GM18870 (cell line): Measurements from ENCODE around the gene WDR4.
A peak's percentile ranks its signal among the peaks of the same experiment; 100 is the strongest.
"Not testable (repeated sequence)": the region's sequence is repeated elsewhere in the genome, so short reads cannot be mapped to it uniquely, and the experiment has no call there.

Source experiments
- ATAC-seq: cut with Tn5 transposase; IDR thresholded peaks from one replicate; pipeline ENCODE4 v1.9.1; 2021; ENCODE audit warnings: moderate library complexity; ENCODE audit not compliant: unreplicated experiment

The WDR4 gene

GRCh38 chr21:42878678-42878992 is 704 bp downstream of the WDR4 start:
- peak; percentile 25 for ATAC-seq

GRCh38 chr21:42875811-42876210 is 3.5 kb downstream of the WDR4 start:
- ATAC-seq: not testable (repeated sequence)

GRCh38 chr21:42873096-42873495 is 6.2 kb downstream of the WDR4 start:
- ATAC-seq: no peak

DNA sequence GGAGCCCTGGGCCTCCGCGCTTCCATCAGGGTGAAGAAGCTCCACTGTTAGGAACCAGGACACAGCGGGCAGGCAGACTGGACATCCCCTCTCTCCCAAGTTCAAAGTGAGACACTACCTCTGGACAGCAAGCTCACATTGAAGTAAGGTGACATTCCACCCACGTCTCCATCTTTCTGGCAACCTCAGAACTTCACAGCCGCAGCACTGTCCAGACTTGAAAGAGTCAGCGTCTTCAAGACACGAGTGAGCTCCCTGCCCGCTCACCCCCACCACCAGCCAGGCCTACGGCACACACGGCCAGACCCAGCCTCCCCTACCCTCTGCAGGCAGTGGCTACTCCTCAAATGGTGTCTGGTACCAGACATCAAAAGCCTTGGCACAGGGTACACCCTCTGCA is 11.1 kb downstream of the WDR4 start:
- no peak for ATAC-seq

DNA sequence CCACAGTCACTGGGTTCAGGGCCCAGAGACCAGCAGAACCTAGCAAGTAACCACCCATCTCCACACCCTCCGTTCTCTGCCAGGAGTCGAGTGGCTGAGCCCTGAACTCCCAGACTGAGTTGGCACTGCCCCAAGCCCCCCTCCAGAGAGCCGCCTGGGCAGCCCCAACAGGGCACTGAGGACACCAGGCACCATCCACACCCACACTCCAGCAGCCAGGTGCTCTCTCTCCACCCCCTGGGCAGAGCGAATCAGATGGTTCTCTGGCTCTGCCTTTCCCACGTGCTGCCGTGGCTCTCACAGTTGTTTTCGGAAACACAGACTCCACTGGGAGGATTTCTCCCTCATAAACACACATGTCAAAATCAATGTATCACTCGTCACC is 13.6 kb downstream of the WDR4 start:
- ATAC-seq: no peak

DNA sequence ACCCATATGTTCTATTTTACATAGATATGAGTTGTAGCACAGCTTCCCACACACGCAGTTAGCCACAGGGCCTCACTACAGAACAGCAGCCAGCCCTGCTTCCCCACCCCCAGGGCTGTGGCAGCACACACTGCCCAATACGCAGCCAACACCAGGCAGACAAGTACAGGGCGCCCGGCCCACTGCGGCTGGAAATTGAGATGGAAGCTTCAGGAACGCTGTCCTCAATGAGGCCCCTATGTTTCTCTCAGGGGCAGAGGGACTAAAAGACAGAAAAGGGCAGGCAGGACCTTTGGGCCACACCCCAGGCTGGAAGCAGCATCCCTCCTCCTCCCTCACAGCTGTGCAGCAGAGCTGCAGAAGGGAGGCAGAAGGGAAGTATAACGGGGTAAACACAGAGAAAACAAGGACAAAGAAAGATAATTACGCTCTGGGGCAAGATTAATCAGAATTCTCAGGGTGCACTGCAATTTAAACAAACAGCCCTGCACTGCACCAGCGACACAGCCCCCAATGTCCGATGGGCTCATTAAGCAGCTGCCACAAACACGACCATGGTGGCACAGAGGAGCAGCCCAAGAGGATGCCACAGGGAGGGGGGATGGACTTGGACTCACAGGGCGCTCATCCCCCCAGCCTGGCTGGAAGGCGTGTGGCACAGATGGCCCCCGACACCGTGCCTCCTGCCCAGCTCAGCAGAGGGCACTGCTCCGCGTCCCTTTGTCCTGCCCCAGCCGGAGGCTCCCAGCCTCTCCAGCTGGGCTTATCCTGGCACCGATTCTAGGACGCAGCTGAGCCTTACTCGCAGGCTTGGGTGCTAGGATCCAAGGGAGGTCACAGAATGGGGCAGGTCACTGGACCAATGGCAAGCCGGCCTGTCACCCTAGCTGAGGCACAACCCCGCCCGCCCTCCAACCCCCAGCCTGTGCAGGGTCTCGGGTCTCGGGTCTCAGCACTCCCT is 14.2 kb downstream of the WDR4 start:
- no peak for ATAC-seq

GRCh38 chr21:42864286-42864685 is 15.1 kb downstream of the WDR4 start:
- ATAC-seq: no peak

- ATAC-seq: no peak
Observed at GRCh38 chr21:42863504-42863870, 15.9 kb downstream of the WDR4 start.

DNA sequence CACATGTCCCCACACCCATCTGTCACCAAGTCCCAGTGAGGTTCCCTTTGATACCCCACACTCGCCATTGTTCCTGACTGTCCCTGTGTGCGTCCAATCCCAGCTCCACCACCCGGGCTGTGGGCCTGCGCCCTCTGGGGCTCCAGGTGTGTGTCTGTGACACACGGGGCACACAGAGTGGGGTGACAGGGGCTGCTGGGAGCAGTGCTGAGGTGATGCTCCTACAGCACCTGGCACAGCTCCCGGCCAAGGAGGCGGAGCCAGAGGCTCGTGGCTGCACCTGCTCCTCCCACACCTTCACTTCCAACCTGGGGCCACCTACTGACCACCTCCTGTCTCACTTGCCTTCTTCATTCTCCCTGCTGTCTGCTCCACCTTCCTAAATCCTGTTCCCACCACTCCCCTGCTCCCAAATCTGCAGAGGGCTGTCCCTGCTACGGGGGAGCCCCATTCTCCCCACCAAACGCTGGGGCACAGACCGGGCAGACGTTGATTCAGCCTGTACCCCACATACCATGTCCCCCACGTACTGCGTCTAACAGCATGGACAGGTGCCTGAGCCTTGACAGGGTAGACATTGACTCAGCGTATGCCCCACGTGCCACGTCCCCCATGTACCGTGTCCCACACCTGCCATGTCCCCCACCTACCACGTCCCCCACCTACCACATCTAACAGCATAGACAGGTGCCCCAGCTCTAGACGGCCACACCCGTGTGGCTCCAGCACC is 16.4 kb downstream of the WDR4 start:
- no peak for ATAC-seq

DNA sequence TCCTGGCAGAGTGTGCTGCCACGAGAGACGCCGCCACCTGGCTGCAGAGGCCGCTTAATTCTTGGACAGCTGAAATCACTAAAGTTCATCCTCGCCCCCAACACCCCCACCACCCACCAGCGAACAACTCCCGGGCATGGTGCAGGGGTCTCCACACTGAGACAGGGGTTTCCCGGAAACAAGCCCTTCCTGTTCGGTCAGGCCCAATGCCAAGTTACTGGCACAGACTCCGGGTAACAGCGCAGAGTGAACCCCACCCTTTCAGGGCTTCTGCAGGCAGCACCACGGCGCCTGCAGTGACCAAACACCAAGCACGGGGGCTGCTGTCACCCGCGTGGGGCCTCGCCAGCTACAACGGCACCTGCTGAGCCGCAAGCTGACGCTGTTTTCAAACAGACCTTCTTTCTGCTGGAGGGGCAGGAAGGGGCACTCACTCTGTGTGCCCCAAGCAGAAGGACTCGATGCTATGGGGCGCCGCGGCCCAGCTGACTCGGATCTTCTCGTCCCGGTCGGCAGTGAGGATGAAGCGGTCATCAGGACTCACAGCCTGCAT is 17.4 kb downstream of the WDR4 start:
- ATAC-seq: no peak

GRCh38 chr21:42861311-42861847 is 18.0 kb downstream of the WDR4 start:
- no peak for ATAC-seq

- ATAC-seq: no peak
Observed at GRCh38 chr21:42860345-42860744, 19.0 kb downstream of the WDR4 start.

DNA sequence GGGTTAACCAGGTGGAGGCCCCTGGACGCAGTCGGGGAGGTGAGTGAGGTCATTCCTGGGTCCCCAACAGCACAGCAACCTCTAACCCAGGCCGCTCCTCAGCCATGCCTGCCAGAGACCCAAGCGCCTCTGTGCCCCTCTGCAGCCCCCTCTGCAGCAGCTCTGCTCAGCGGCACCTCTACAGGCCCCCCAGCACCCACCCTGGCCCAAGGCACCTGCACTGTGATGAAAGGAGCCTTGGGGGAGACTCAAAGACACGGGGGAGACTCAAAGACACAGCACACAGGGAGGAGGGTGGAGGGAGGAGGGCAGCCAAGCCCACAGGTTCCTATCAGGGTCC is 19.5 kb downstream of the WDR4 start:
- no peak for ATAC-seq

GRCh38 chr21:42858957-42859890 is 20.1 kb downstream of the WDR4 start:
- no peak for ATAC-seq

DNA sequence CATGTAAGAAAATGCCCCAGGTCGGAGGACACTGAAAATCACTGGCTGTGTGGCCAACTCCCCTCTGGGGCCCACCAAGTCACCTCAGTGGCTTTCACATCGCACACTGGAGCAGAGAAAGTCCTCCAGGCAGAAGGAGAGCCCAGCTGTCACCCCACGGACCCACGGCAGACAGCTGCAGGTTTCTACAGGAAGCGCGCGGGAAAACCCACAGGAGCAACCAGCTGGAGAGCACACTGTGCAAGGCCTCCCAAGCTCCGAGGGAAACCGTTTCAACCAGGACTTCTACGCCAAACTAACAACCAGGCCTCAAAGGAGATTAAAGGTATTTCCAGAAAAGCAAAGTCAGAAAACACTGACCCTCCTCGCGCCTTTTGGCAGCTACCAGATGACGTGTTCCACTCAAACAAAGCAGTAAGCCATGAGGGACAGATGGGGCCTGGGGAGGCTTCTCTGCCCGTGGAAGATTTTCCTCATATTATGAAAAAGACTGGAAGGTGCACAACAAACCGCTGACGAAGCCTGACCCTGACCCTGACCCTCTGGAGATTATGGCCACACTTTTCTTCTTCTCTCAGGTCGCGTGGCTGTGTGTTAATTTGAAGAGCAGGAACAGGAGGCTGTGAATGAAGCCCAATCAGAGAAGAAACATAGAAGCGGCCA is 21.0 kb downstream of the WDR4 start:
- no peak for ATAC-seq

- ATAC-seq: no peak
Observed at GRCh38 chr21:42857216-42857615, 22.1 kb downstream of the WDR4 start.

- no peak for ATAC-seq
Observed at GRCh38 chr21:42855937-42856335, 23.4 kb downstream of the WDR4 start.

GRCh38 chr21:42855171-42855936 is 24.0 kb downstream of the WDR4 start:
- no peak for ATAC-seq

DNA sequence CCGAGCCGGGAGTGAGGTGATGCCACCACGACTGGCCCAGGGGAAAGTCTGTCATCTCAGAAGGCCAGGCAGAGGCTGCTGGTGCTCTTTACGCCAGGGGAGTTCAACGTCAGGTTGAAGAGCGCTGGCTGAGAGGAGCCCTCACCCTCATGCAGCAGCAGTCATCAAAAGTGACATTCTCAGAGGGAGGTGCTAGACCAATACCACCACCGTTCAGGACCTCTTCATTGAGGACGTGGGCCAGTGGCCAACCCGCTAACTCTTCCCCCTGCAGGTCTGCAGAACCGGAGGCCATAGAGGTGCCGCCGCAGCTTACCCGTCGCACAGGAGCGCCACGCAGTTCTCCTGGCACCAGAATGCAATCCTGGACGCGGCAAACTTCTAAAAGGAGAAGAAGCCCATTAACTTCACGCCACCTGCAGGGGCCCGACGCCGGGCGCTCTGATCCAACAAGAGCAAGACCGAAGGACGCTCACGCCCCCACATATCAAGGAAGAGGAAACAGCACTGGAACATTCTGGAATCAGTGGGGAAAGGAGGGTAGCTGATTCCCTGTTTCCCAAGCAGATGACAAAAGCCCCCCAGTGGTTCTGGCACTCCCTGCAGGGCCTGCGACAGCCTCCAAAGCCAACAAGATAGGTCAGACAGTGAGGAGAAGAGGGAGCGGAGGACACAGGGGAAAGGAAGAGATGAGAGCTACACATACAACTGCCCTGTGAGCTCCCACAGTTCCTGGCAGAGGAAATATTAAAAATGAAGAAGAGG is 24.9 kb downstream of the WDR4 start:
- no peak for ATAC-seq
